ENCODE measurements around the gene RXRB. TPM values are rescaled to one million over a fixed set of nuclear protein-coding genes. Genes with fewer than 3 reads are reported as not detected.

Gene RXRB
- total and polyA plus RNA-seq, 2 of the 13 experiments (the other 11 are each of a cell fraction or from before 2014, with no cell fraction given): 26.7 to 55.7 TPM

DNA sequence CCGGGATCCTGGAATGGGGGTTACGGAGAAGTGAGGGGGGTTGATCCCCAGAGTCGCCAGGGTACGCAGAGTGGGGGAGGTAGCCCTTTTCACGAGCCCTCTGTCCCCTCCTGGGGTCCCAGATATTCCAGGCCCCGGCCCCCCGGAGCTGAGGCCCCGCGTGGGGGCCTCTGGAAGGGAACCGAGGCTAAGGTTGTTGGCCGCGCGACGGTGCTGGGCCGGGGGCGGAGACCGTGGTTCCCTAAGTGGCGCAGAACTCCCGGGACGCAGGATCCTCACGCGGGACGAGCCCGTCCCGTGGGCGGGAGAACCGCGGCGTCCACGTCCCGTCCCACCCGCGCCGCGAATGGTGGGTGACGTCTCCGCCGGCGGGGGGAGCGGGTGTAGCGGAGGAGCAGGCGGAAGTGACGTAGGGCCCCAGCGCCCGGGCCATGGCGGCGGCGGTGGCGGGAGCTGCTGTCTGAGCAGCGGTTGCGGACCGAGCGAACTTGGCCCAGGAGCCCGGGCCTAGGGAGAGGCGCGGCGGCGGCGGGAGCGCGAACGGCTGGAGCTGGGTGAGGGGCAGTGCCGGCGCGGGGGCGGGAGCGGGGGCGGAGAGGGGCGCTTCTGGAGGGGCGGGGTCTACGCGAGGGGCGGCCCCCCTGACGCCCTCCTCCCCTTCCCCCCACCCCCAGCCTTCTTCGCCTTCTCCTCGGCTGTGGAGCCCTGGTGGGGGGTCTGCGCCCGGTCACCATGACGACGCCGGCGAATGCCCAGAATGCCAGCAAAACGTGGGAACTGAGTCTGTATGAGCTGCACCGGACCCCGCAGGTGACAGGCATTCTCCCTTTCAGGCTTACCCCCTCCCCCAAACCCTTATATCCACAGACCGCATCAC, 7.9 kb upstream of the RXRB start, which contains the start of gene RING1 (continued):
- TF ChIP-seq CBX1 (IDR thresholded peaks at IDR 0.05; ENCODE audit: low read depth): no peak
- TF ChIP-seq, protein P1, sequence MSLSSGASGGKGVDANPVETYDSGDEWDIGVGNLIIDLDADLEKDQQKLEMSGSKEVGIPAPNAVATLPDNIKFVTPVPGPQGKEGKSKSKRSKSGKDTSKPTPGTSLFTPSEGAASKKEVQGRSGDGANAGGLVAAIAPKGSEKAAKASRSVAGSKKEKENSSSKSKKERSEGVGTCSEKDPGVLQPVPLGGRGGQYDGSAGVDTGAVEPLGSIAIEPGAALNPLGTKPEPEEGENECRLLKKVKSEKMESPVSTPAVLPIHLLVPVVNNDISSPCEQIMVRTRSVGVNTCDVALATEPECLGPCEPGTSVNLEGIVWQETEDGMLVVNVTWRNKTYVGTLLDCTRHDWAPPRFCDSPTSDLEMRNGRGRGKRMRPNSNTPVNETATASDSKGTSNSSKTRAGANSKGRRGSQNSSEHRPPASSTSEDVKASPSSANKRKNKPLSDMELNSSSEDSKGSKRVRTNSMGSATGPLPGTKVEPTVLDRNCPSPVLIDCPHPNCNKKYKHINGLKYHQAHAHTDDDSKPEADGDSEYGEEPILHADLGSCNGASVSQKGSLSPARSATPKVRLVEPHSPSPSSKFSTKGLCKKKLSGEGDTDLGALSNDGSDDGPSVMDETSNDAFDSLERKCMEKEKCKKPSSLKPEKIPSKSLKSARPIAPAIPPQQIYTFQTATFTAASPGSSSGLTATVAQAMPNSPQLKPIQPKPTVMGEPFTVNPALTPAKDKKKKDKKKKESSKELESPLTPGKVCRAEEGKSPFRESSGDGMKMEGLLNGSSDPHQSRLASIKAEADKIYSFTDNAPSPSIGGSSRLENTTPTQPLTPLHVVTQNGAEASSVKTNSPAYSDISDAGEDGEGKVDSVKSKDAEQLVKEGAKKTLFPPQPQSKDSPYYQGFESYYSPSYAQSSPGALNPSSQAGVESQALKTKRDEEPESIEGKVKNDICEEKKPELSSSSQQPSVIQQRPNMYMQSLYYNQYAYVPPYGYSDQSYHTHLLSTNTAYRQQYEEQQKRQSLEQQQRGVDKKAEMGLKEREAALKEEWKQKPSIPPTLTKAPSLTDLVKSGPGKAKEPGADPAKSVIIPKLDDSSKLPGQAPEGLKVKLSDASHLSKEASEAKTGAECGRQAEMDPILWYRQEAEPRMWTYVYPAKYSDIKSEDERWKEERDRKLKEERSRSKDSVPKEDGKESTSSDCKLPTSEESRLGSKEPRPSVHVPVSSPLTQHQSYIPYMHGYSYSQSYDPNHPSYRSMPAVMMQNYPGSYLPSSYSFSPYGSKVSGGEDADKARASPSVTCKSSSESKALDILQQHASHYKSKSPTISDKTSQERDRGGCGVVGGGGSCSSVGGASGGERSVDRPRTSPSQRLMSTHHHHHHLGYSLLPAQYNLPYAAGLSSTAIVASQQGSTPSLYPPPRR (CRISPR knock-in tag; IDR thresholded peaks at IDR 0.05; ENCODE audit: borderline replicate concordance): peak; percentile 39; the same call in 1 of the 2 replicates
- TF ChIP-seq ZNF616 (CRISPR knock-in tag; IDR thresholded peaks at IDR 0.05; ENCODE audit: low read depth): peak; percentile 94
- TF ChIP-seq SALL1 (CRISPR knock-in tag; IDR thresholded peaks at IDR 0.05): peak; percentile 83
- TF ChIP-seq ELF1 (CRISPR knock-in tag; IDR thresholded peaks at IDR 0.05): peak; percentile 62
- TF ChIP-seq ZNF12 (CRISPR knock-in tag; IDR thresholded peaks at IDR 0.05): no peak; the same call in 1 of the 2 replicates
- no peak for TF ChIP-seq ZNF33B (CRISPR knock-in tag; IDR thresholded peaks at IDR 0.05)
- TF ChIP-seq SRF (IDR thresholded peaks at IDR 0.05; ENCODE audit: low read depth, low read length): no peak
- TF ChIP-seq, protein P2, sequence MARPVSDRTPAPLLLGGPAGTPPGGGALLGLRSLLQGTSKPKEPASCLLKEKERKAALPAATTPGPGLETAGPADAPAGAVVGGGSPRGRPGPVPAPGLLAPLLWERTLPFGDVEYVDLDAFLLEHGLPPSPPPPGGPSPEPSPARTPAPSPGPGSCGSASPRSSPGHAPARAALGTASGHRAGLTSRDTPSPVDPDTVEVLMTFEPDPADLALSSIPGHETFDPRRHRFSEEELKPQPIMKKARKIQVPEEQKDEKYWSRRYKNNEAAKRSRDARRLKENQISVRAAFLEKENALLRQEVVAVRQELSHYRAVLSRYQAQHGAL (CRISPR knock-in tag; IDR thresholded peaks at IDR 0.05; ENCODE audit: not compliant biosample characterization): no peak
- TF ChIP-seq ZNF598 (CRISPR knock-in tag; IDR thresholded peaks at IDR 0.05; ENCODE audit: borderline replicate concordance): 0 out of 2 replicates have a peak, but pooled peaks have one; percentile 47
- 0 out of 2 replicates have a peak, but pooled peaks have one; percentile 17 for TF ChIP-seq SIX1 (CRISPR knock-in tag; IDR thresholded peaks at IDR 0.05; ENCODE audit: borderline replicate concordance)
- TF ChIP-seq, protein P3, sequence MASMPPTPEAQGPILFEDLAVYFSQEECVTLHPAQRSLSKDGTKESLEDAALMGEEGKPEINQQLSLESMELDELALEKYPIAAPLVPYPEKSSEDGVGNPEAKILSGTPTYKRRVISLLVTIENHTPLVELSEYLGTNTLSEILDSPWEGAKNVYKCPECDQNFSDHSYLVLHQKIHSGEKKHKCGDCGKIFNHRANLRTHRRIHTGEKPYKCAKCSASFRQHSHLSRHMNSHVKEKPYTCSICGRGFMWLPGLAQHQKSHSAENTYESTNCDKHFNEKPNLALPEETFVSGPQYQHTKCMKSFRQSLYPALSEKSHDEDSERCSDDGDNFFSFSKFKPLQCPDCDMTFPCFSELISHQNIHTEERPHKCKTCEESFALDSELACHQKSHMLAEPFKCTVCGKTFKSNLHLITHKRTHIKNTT (CRISPR knock-in tag; IDR thresholded peaks at IDR 0.05): no peak
- peak; percentile 85; the same call in 1 of the 2 replicates for TF ChIP-seq ZNF256 (CRISPR knock-in tag; conservative IDR thresholded peaks at IDR 0.05)
- TF ChIP-seq SMAD1 (CRISPR knock-in tag; IDR thresholded peaks at IDR 0.05; ENCODE audit: borderline replicate concordance, low read depth): no peak; the same call in 1 of the 2 replicates
- peak; percentile 18; the same call in 1 of the 2 replicates for TF ChIP-seq ZNF468 (CRISPR knock-in tag; IDR thresholded peaks at IDR 0.05)
- TF ChIP-seq NR2C2 (CRISPR knock-in tag; IDR thresholded peaks at IDR 0.05; ENCODE audit: borderline replicate concordance): peak; percentile 36; the same call in 1 of the 2 replicates
- TF ChIP-seq, protein P4, sequence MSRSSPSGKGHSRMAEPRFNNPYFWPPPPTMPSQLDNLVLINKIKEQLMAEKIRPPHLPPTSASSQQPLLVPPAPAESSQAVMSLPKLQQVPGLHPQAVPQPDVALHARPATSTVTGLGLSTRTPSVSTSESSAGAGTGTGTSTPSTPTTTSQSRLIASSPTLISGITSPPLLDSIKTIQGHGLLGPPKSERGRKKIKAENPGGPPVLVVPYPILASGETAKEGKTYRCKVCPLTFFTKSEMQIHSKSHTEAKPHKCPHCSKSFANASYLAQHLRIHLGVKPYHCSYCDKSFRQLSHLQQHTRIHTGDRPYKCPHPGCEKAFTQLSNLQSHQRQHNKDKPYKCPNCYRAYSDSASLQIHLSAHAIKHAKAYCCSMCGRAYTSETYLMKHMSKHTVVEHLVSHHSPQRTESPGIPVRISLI (CRISPR knock-in tag; IDR thresholded peaks at IDR 0.05; ENCODE audit: borderline replicate concordance): no peak
- peak; percentile 93 for TF ChIP-seq SNAI1 (CRISPR knock-in tag; IDR thresholded peaks at IDR 0.05; ENCODE audit: borderline replicate concordance)
- TF ChIP-seq, protein P5, sequence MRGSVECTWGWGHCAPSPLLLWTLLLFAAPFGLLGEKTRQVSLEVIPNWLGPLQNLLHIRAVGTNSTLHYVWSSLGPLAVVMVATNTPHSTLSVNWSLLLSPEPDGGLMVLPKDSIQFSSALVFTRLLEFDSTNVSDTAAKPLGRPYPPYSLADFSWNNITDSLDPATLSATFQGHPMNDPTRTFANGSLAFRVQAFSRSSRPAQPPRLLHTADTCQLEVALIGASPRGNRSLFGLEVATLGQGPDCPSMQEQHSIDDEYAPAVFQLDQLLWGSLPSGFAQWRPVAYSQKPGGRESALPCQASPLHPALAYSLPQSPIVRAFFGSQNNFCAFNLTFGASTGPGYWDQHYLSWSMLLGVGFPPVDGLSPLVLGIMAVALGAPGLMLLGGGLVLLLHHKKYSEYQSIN (CRISPR knock-in tag; IDR thresholded peaks at IDR 0.05; ENCODE audit: borderline replicate concordance): no peak
